ENCODE data around the gene PLXNB3.
"Not testable (repeated sequence)": the region's sequence is repeated elsewhere in the genome, so short reads cannot be mapped to it uniquely, and the experiment has no call there.

PLXNB3 gene

DNA sequence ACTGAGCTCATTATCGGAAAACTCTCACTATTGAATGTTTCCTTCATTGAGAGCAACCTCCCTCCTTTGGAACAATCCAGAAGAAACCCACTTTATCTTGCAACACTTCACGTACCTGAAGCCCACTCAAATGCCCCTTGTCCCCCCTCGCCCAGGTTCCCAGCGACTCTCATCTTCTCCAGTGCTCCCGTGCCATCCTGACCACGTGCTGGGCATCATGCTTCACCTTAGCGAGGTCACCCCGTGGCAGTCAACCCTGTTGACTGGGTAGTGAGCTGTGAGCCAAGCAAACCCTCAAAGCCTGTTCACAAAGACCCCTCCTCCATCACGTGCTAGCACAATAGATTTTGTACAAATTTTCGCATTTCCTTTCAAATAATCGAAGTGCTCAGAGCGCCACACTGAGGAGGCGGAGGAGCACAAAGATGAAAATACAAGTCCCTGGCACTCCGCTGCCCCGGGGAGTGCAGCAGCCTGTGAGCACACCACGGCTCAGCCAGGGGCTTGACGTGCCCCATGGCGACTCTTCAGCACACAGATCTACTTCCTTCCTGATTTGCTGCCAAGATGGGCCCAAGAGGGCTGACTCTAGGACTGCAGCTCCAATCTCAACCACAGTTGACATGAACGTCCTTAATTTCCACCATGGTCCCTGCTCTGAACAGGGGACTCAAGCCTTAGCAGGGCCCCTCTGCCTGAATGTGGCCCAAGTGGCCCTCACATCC lies 50.7 kb downstream of the PLXNB3 start:
- H3K9ac ChIP-seq, result no peak overlapping the region
- no peaks in the 10 kb centered on the region for H3K4me1 ChIP-seq (ENCODE audit: low read depth, poor library complexity, severe bottlenecking)
- TF ChIP-seq, protein P1, sequence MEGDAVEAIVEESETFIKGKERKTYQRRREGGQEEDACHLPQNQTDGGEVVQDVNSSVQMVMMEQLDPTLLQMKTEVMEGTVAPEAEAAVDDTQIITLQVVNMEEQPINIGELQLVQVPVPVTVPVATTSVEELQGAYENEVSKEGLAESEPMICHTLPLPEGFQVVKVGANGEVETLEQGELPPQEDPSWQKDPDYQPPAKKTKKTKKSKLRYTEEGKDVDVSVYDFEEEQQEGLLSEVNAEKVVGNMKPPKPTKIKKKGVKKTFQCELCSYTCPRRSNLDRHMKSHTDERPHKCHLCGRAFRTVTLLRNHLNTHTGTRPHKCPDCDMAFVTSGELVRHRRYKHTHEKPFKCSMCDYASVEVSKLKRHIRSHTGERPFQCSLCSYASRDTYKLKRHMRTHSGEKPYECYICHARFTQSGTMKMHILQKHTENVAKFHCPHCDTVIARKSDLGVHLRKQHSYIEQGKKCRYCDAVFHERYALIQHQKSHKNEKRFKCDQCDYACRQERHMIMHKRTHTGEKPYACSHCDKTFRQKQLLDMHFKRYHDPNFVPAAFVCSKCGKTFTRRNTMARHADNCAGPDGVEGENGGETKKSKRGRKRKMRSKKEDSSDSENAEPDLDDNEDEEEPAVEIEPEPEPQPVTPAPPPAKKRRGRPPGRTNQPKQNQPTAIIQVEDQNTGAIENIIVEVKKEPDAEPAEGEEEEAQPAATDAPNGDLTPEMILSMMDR (conservative IDR thresholded peaks at IDR 0.05; ENCODE audit: low read depth, low read length), result no peak
- no peaks in the 10 kb centered on the region for H3K79me2 ChIP-seq (ENCODE audit: insufficient read depth, low read depth)
- H2AFZ ChIP-seq (ENCODE audit: low read depth), result no peak overlapping the region
- no peak overlapping the region for H3K4me2 ChIP-seq
- H4K20me1 ChIP-seq (ENCODE audit: insufficient read depth), result no peaks in the 10 kb centered on the region
- H3K27me3 ChIP-seq (ENCODE audit: insufficient read depth, low read depth), result peaks cover 43% of the 10 kb centered on the region
- no peak overlapping the region for H3K4me3 ChIP-seq (IDR thresholded peaks at IDR 0.05; ENCODE audit: insufficient read depth, low read depth, low read length)
- no peak overlapping the region for H3K27ac ChIP-seq
- no peaks in the 10 kb centered on the region for H3K36me3 ChIP-seq (ENCODE audit: insufficient read depth)

DNA sequence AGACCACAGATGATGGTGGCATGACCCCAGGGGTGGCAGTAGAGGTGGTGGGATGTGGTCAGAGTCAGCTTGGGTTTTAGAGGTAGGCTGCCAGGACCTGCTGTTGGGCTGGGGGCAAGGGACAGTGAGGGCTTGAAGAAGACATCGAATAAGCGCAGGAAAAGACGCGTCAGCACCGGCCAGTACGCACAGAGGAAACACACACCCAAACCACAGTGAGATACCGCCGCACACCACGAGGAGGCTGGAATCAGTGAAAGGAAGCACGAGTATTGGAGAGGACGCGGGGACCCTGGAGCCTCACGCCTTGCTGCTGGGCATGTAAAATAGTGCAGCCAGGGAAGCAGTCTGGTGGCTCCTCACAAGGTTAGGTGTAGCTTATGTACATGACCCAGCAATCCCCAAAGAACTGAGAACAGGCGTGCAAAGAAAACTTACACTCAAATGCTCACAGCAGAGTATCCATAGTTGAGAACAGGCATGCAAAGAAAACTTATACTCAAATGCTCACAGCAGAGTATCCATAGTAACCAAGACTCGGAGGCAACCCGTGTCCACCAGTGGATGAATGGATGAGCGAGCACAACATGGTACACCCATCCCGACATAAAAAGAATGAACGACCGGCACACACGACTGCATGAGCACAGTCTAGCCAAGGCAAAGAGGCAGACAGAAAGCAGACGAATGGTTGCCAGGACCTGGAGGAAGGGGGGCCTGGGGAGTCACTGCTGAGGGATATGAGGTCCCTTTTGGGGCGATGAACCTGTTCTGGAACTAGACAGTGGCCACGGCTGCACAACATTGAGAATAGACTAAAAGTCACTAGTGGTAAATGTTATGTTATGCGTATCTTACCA lies 53.0 kb downstream of the PLXNB3 start:
- Histone ChIP-seq H3K9ac (no peak overlapping the region), H3K27ac (no peak overlapping the region), H2AFZ (ENCODE audit: low read depth) (no peak overlapping the region), H3K79me2 (ENCODE audit: insufficient read depth, low read depth) (no peaks in the 10 kb centered on the region), H3K4me2 (no peak overlapping the region), H4K20me1 (ENCODE audit: insufficient read depth) (no peaks in the 10 kb centered on the region), H3K4me1 (ENCODE audit: low read depth, poor library complexity, severe bottlenecking) (no peaks in the 10 kb centered on the region), H3K4me3 (IDR thresholded peaks at IDR 0.05; ENCODE audit: insufficient read depth, low read depth, low read length) (no peak overlapping the region), H3K36me3 (ENCODE audit: insufficient read depth) (no peaks in the 10 kb centered on the region), H3K27me3 (ENCODE audit: insufficient read depth, low read depth) (peaks cover 45% of the 10 kb centered on the region)
- TF ChIP-seq, protein P1 (conservative IDR thresholded peaks at IDR 0.05; ENCODE audit: low read depth, low read length), result no peak

DNA sequence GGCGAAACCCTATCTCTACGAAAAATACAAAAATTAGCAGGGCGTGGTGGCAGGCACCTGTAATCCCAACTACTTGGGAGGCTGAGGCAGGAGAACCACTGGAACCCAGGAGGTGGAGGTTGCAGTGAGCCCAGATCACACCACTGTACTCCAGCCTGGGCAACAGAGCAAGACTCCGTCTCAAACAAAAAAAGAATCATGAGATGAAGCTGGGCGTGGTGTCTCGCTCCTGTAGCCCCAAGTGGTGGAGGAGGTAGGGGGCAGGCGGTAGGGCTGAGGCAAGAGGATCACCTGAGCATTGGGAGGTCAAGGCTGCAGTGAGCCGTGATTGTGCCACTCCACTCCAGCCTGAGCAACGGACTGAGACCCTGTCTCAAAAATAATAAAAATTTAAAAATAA lies 54.0 kb downstream of the PLXNB3 start:
- not testable (repeated sequence) for H3K4me2 ChIP-seq; H4K20me1 ChIP-seq (ENCODE audit: insufficient read depth); H3K36me3 ChIP-seq (ENCODE audit: insufficient read depth); H3K4me1 ChIP-seq (ENCODE audit: low read depth, poor library complexity, severe bottlenecking); H2AFZ ChIP-seq (ENCODE audit: low read depth); H3K27ac ChIP-seq; H3K79me2 ChIP-seq (ENCODE audit: insufficient read depth, low read depth); H3K4me3 ChIP-seq (IDR thresholded peaks at IDR 0.05; ENCODE audit: insufficient read depth, low read depth, low read length); H3K9ac ChIP-seq
- H3K27me3 ChIP-seq (ENCODE audit: insufficient read depth, low read depth), result peaks cover 45% of the 10 kb centered on the region

DNA sequence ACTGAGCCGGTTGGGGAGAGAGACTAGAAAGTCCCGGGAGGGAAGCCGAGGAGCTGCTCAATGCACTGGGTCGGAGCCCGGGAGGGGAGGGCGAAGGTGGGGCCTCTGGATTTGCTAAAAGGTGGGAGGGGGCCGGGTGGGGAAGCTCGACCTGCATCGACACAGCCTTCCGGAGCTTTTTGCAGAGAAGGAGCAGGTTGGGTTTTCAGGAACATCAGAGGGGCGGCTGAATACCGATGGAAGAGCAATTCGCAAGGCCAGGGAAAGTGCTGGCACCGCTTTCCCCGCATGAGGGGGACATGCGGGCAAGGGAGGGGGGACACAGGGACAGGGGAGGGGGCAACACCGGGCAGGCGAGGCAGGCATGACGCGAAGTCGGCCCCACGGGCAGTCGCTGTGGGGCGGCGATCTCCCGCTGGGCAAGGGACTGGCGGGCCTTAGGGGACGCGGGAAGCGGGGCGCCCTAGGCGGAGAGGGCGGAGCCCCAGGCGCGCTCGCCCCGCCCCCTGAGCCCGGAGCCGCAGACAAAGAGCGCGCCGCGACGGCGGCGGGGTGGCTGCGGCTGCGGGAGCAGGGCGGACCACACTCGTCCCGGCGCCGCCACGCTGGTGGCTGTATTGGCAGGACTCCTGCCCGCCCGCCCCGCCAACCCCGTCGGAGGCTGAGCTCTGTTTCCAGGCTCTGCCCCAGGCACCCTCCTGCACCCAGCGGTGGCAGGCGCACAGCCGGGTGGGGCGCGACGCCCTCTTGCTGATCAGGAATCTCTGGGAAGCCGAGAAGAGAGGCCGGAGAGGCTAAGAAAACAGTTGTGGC lies 54.7 kb downstream of the PLXNB3 start:
- no peak overlapping the region for H3K4me3 ChIP-seq (IDR thresholded peaks at IDR 0.05; ENCODE audit: insufficient read depth, low read depth, low read length)

More for the DNA sequence above, 54.7 kb downstream of the PLXNB3 start:
- H3K36me3 ChIP-seq (ENCODE audit: insufficient read depth), result no peaks in the 10 kb centered on the region
- no peaks in the 10 kb centered on the region for H4K20me1 ChIP-seq (ENCODE audit: insufficient read depth)
- no peak overlapping the region for H3K9ac ChIP-seq
- H3K79me2 ChIP-seq (ENCODE audit: insufficient read depth, low read depth), result no peaks in the 10 kb centered on the region
- H3K4me2 ChIP-seq, result peak overlapping the region; percentile 48
- no peaks in the 10 kb centered on the region for H3K4me1 ChIP-seq (ENCODE audit: low read depth, poor library complexity, severe bottlenecking)
- TF ChIP-seq, protein P1 (conservative IDR thresholded peaks at IDR 0.05; ENCODE audit: low read depth, low read length), result no peak
- peaks cover 40% of the 10 kb centered on the region; the same call in 1 of the 2 replicates for H3K27me3 ChIP-seq (ENCODE audit: insufficient read depth, low read depth)
- 0 out of 2 replicates have a peak overlapping the region, but pooled peaks have one; percentile 22 for H2AFZ ChIP-seq (ENCODE audit: low read depth)
- no peak overlapping the region for H3K27ac ChIP-seq
